Brain microvascular endothelial cell (primary cell): ENCODE results near the gene EBI3.
"Not testable (repeated sequence)": the region's sequence is repeated elsewhere in the genome, so short reads cannot be mapped to it uniquely, and the experiment has no call there.

Experiments used
- DNase-seq: peaks from one replicate; pipeline ENCODE4 v3.0.0-alpha.2; 2020
- H3K27ac ChIP-seq: fragments of 250-450 bp; sonication (Bioruptor Pico); 2 replicates; pipeline ENCODE4 v1.5.1; 2020; ENCODE audit warnings: mild to moderate bottlenecking, moderate library complexity
- H3K27me3 ChIP-seq: fragments of 250-450 bp; sonication (Bioruptor Pico); replicated peaks from 2 replicates; pipeline ENCODE4 v1.5.1; 2020; ENCODE audit warnings: mild to moderate bottlenecking
- H3K36me3 ChIP-seq: fragments of 250-450 bp; sonication (Bioruptor Pico); replicated peaks from 2 replicates; pipeline ENCODE4 v1.5.1; 2020; ENCODE audit warnings: mild to moderate bottlenecking
- H3K4me3 ChIP-seq: 2 replicates; pipeline ENCODE4 v1.5.1; 2011; ENCODE audit warnings: low read depth, mild to moderate bottlenecking, control low read depth, low read length, moderate library complexity
- CTCF ChIP-seq: IDR thresholded peaks from 2 replicates; pipeline ENCODE4 v1.5.1; 2011; ENCODE audit warnings: low read depth, mild to moderate bottlenecking, moderate library complexity, low read length, control low read depth, inconsistent platforms; ENCODE audit errors: missing control alignments
- in situ Hi-C: cut with HindIII; loops from 2 replicates; pipeline ENCODE4 v1.10.0; 2017; ENCODE audit warnings: low sequenced_read_pairs, low pct_ligation_motif_present

EBI3 gene

GRCh38 chr19:4241824-4242430, 12.6 kb downstream of the EBI3 start:
- in situ Hi-C loops, result no loop called here
- no peaks in the 10 kb centered on the region for H3K27me3 ChIP-seq
- no peak overlapping the region for H3K4me3 ChIP-seq
- H3K27ac ChIP-seq, result no peak overlapping the region
- H3K36me3 ChIP-seq, result no peaks in the 10 kb centered on the region
- no peak for TF ChIP-seq CTCF
- DNase-seq, result no peak

DNA sequence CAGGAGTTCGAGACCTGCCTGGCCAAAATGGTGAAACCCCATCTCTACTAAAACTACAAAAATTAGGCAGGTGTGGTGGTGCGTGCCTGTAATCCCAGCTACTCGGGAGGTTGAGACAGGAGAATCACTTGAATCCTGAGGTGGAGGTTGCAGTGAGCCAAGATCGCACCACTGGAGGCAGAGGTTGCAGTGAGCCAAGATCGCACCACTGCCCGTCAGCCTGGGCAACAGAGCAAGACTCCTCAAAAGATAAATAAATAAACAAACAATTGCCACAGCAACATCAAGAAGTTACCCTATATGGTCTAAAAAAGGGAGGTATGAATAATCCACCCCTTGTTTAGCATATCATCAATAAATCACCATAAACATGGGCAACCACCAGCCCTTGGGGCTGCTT, 16.6 kb downstream of the EBI3 start:
- H3K27ac ChIP-seq, H3K27me3 ChIP-seq, in situ Hi-C loops, H3K4me3 ChIP-seq, DNase-seq: not testable (repeated sequence)
- H3K36me3 ChIP-seq, result peaks cover 10% of the 10 kb centered on the region

DNA sequence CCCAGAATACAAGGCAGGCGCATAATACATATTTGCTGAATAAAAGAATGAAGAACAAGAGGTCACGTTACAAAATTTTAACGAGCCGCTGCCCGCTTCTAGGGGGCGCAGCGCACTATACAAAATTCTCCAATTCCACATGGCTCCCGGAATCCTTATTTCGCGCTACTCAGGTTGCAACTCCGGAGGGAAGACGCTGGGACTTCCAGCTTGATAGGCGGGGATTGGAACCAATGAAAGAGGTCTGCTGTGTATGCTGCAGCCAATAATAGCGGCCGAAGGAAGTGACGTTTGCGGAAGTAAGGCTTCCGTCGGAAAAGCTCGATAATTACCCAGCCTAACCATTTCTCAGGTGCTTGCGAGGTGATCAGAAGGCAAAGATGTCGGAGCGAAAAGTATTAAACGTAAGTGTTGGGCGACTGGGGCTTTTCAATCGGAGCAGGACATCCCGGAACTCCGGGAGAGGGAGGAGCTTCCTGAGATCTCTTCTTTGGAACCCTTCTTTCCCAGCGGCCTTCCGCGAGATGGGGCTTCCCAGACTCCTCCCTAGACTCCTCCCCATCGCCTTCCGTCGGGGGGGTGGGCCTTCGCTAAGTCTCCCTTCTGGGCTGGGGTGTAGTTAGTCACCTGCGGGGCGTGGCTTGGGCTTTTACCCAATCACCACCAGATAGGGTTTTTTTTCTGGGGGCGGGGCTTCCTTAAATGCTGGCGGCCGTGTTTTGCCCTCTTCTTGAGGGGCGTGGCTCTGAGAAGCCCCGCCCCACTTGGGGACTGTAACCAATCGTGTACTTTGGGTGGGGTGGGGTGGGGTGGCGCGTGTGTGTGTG, 17.7 kb downstream of the EBI3 start, which contains the start of gene YJU2:
Gene YJU2 (plus strand): TSS at position 314 of the 827 bp plus-strand sequence. CDS start 67 bp downstream, at position 381.
- TF ChIP-seq CTCF, result peak; percentile 73
- DNase-seq, result peak; percentile 99
- Histone ChIP-seq H3K27ac (peak within 1 kb of the TSS; percentile 96), H3K36me3 (peaks cover 15% of the 10 kb centered on the region), H3K27me3 (no peaks in the 10 kb centered on the region), H3K4me3 (peak within 1 kb of the TSS; percentile 91)
- in situ Hi-C loops, result no loop called here

DNA sequence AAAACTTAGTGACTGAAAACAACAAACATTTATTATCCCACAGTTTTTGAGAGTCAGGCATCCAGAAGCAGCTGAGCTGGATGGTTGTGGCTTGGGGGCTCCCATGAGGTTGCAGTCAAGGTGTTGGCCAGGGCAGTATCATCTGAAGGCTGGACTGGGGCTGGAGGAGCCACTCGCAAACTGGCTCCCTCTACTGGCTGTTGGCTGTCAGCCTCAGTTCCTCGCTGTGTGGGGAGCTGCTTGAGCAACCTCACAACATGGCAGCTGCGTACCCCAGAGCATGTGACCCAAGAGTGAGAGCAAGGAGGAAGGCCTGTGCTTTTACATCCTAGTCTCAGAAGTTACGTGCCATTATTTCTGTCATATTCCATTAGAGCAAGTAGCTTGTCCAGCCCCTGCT, 27.2 kb downstream of the EBI3 start:
- no peaks in the 10 kb centered on the region for H3K27me3 ChIP-seq
- DNase-seq, result no peak
- TF ChIP-seq CTCF, result peak; percentile 43
- in situ Hi-C loops, result no loop called here
- no peak overlapping the region for H3K27ac ChIP-seq
- peaks cover 27% of the 10 kb centered on the region for H3K36me3 ChIP-seq
- H3K4me3 ChIP-seq, result no peak overlapping the region

DNA sequence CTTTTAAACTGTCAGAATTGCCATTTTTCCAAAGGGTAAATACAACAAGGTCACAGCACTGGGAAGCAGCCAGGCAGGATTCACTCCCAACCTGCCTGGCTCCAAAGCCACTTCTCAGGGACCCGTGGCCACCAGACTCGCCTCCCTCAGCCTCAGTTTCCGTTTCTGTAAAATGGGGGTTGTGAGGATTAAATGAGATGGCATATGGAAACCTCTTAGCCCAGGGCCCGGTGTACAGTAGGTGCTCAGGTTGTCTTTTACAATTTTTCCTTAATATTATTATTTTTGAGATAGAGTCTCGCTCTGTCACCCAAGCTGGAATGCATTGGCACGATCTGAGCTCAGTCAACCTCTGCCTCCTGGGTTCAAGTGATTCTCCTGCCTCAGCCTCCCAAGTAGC, 27.7 kb downstream of the EBI3 start:
- no peaks in the 10 kb centered on the region for H3K27me3 ChIP-seq
- no peak for DNase-seq
- no peak for TF ChIP-seq CTCF
- H3K36me3 ChIP-seq, result peaks cover 25% of the 10 kb centered on the region
- in situ Hi-C loops, result no loop called here
- H3K4me3 ChIP-seq, result no peak overlapping the region
- no peak overlapping the region for H3K27ac ChIP-seq

DNA sequence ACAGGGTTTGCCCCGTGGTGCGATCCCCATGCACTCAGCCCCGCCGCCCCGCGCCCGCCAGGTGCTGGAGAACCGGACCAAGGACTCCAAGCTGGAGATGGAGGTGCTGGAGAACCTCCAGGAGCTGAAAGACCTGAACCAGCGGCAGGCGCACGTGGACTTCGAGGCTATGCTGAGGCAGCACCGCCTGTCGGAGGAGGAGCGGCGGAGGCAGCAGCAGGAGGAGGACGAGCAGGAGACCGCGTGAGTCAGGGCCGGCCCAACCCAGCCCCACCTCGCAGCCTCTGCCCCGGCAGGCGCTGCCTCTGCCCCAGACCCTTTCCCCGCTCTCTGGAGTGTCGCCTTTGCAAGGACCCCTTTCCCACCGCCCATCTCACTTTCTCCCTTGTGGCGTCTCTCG, 28.9 kb downstream of the EBI3 start:
- peaks cover 26% of the 10 kb centered on the region for H3K36me3 ChIP-seq
- no peak for TF ChIP-seq CTCF
- no peak overlapping the region for H3K4me3 ChIP-seq
- H3K27ac ChIP-seq, result no peak overlapping the region
- DNase-seq, result no peak
- no peaks in the 10 kb centered on the region for H3K27me3 ChIP-seq
- in situ Hi-C loops, result no loop called here
